HG03108 (cell line): Measurements from ENCODE around the gene GART.
"Not testable (repeated sequence)": the region's sequence is repeated elsewhere in the genome, so short reads cannot be mapped to it uniquely, and the experiment has no call there.

Source experiments
- ATAC-seq: cut with Tn5 transposase; IDR thresholded peaks from one replicate; pipeline ENCODE4 v1.9.1; 2021; ENCODE audit warnings: moderate library complexity; ENCODE audit not compliant: unreplicated experiment

The GART gene

DNA sequence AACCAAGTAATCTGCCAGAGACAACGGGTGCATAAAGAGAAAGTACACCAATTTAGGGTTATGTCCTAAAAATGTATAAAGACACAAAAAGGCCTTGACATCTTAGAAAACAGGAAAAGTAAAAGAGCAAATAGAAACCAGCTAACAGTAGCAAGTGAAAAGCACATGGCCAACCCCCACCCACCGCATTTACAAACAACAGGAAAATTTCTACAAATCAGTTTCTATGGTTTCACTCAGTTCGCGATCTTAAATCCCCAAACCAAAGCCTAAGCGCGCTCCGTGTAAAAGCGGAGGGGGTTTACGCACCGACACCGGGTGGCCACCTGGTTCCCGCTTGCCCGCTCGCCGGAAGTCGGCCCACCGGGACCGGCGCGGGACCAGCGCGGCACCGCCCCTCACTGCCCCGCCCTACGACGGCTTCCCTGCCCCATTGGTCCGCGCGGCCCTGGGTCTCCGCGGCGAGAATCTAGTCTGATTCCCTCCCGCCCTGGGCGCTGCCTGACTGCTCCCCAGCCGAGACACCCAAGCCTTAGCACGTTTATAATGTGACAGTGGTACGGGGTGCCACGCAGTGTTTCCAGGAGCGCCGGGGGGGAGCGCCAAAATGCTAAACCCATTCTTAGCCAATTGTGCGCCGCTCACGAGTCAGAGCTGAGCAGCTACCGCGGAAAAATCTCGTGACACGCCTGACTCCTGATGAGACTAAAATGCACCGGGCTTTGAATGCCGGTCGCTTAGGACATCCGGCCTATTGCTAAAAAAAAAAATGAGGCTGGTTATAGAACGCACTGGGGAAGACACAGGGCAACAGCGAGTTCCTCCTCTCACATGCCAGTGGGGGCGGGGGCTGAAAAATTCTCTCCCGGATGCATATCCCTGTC, at the start of gene GART:
Gene GART (minus strand): TSS at position 362 of the 884 bp plus-strand sequence. CDS start 2,802 bp downstream, outside the sequence.
- peak; percentile 53 for ATAC-seq

DNA sequence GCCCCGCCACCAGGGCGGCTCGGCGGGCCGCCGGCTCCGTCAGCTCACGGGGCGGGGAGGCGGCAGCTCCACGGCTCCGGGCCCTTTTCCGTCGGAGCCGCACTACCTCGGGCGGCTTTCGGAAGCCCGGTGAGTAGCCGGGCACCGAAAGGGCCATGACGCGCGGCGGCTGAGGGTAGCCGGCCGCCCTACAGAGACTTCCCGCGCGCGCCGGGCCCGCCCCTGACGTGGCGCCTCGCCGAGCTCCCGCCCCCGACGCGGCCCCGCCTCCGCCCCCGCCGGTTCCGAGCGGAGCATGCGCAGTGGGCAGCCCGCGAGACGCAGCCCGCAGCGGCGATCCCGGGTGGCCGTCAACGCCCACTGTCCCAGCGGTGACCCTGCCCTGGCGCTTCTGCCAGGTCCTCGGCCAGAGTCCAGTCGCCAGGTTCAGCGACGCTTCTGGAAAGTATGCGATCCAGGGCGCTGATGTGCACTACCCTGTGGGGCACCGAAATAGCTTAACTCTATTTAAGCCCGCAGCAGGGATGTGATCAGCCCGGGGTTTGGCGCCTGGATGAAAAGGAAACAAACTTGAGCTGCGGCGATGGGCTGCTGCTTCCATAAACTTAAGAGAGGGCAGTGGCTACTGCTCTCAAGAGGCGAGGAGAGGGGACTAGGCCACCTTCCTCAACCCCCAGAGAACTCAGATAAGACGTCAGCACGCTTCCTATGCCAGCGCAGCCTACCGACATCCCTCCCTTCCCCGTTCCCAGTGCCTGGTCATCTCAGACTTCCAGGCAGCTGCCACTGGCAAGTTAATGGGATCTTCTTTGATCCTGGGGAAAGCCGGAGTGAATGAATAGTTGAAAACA, 46.8 kb upstream of the GART start, which contains the start of gene DONSON:
Gene DONSON (minus strand): TSS at position 200 of the 851 bp plus-strand sequence. CDS start 43 bp downstream, at position 157.
- ATAC-seq, result peak; percentile 94

DNA sequence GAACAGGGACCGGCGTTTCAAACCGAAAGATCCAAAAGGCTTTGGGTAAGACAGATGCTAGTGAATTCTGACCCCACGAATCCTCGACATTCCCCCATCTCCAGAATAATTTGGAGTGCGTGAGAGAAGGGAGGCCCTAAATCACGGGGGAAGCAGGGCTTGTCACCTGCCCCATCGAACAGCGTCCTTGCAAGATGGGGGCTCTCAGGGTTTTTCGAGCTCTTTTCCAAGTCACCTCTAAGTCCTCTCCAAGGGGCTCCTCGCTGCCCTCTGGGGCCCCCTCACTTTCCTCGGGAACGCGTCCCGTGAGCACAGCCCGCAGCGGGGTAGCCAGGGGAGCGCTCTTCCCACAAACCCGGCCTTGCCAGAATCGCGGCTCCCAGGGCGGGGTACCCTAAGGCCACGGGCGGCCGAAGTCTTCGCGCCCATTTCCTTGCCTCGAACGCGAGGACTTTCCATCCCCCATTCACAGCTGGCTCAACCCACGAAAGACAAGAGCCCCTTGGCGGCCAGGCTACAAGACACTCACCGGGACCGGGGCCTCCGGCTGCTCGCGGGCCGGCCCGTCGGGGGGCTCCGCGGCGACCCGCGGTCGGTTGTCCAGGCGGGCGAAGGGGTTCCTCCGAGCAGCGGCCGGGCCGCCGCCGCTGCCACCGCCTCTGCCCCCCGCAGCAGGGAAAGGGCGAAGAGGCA, 46.0 kb upstream of the GART start:
- ATAC-seq, result peak; percentile 7

DNA sequence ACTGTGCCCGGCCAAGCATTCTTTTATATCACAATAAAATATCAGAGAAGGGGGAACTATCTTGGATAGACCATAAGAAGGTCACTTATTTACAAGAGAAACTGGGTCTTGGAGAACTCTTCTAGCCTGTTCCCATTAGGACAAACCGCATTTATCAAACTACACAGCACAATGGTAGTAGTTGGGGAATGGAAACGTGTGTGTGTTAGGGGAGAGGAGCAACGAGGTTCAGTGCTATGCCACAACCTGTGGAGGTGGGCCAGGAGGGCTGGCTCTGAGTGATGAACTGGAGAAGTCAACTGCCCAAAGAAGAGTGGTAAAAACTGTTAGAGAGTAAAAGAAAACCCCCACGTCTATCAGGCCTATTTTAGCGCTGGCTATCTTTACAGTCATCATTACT, 45.0 kb upstream of the GART start:
- ATAC-seq, result no peak

DNA sequence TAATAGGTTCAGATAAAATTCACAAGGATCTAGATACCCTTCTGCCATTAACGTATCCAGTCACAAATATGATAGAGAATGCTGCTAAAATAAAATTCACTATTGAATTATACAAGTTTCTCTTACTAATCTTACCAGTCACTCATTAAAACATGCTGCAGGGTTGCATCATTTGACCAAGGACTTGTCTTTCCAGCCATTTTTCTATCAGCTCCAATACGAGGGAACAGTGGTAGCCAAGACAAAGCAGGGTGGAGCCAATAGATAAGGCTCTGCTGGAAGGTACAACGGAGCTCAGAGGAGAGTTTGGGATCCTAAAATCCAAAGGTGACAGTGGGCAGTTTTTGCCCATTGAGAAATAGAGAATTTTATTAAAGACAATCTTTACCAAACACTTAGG, 42.5 kb upstream of the GART start:
- no peak for ATAC-seq

DNA sequence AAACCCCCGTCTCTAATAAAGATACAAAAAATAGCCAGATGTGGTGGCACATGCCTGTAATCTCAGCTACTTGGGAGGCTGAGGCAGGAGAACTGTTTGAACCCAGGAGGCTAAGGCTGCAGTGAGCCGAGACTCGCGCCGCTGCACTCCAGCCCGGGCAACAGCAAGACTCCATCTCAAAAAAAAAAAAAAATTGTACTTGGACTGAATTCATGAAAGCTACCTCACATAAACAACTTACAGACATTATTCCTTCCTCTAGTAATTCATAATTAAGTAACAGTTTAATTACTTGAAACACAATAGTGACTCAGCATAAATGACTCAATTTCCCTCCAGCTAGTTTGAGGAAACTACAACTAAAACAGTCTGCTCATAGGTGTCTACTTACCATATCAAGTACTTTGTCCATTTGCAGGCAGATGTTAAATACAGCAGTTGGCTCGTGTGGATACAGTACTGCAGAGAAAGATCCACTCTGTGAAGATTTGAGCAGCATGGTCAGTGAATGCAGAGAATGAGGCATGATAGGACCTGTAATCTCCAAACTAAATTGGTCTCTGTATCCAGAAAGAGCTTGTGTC, 37.1 kb upstream of the GART start:
- no peak for ATAC-seq

DNA sequence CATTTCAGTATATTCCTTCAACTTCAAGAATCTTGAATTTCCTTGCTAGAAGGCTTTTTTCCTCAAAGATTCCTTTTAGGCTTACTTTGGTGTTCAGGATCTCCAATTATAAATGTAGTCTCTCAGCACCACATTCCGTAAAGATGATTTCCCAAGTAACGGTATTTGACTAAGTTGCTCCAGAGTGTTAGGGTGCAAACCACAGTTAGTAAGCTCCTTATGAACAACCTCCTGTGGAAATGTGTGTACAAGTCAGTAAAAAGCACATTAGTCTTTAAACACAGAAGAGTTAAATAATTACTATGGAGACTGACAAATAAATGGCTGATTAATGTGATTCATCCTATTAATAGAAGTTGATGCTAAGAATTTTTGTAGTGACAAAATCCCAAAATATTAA, 36.3 kb upstream of the GART start:
- ATAC-seq, result no peak

DNA sequence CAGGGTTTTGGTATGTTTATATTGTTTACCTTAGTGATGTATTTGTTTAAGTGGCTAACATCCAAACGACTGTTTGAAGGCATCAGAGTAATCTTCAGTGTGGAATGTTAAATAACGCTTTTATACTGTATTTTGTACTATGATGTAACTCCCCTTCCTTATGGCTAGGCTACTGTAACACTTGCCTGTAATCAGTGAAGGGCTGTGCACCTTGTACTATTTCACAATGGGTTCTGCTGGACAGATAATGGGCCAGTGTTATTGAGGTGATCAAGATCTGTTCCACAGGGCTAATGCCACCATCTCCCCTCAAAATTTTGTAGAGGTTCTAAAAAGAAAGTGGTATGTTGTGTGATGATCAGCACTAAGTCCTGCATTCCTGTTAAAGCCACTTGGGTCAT, 34.8 kb upstream of the GART start:
- ATAC-seq, result not testable (repeated sequence)

DNA sequence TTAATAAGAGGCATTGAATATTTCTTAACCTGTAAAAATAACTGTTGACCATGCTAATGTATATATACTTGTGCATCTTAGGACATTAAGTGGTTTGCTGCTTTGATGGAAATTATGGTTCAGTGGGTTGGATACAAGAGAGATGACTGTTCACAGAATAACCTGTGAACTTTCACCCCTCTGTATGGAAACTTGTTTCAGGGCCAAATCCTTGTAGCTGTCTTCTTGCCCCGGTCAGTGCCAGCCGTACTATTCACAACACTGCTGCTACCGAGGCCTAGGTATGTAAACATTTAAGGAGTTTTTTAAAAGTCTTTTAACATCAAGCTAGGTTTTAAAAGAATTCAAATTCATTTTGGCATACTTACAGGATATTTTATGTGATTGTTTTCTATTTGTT, 30.4 kb upstream of the GART start:
- ATAC-seq, result no peak

DNA sequence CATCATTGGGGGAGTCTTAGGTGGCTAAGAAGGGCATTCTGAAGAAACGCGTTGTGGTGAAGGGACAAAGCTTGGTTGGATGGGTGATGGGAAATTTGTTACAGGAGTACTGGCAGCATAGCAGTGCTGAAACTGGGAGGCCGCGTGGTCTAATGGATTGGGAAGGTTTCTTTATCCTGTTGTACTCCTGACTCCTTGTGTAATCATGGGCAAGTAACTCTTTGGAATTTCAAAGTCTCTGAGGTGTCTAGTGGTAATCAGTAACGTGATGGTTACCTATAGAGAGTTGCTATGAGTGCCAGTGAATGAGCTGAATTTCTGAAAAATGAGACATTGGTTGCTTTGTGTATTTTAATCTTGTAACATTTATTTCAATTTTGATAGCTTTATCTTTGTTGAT, 28.1 kb upstream of the GART start:
- ATAC-seq, result no peak

DNA sequence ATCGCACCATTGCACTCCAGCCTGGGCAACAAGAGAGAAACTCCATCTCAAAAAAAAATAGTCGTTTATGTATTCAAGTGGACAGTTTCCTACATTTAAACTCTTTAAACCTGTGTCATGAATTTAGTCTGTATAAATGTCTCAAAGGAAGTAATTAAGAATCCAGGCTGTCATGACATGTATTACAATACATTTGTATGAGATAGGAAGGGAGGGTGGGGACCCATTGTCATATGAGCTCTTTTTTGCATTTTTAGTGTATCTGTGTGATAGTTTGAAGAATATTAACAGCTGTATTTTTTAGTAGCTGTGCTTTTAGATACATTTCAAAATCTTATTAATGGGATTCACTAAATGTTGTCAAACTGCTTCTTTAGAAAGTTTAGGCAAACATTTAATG, 26.5 kb upstream of the GART start:
- no peak for ATAC-seq

DNA sequence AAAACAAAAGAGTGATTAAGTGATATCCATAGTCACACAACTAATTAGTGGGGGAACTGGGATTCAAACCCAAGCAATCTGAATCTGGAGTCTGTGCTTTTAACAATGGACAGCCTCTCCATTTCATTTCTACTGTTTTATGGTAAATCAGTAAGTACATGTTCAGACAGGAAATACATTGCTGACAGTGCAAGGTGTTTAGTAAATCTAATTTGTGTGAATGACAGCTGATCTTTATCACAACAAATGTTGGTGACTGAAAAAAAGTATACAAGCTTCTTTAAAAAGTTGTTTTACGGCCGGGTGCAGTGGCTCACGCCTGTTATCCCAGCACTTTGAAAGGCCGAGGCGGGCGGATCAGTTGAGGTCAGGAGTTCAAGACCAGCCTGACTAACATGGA, 26.0 kb upstream of the GART start:
- ATAC-seq, result no peak

DNA sequence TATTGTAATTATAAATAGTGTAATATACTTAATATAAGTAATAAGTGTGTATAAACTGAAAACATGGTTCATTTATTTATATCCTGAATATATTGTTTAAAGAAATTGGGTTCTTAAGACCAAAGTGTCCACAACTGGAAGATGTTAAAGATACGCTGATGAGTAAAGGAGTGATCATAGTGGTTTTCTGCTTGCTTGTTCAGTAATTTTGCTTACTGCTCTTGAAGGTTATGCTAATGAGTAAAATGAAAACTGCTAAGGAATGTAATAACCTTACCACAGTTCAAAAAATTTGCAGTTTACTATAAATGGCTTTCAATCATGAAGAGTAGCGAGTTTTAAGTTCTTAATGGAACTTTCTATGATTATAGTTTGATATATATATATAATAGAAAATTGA, 24.6 kb upstream of the GART start:
- no peak for ATAC-seq

DNA sequence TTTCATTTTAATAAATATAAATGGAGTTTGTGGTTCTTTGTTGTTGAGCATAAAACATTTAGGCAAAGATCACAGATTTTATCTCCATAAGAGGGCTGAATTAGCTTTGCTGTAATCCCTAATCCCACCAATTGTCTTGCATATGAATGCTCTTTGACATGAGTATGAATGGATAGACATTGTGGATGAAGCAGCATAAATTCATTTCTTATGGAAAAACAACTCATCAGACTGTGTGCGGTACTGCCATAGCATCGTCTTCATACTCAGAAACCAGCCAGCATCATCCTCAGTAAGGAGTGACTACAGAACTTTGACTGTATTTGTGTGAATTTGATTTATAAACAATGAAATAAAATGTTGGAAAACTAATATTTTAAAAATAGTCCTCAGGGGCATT, 20.5 kb upstream of the GART start:
- ATAC-seq, result no peak

DNA sequence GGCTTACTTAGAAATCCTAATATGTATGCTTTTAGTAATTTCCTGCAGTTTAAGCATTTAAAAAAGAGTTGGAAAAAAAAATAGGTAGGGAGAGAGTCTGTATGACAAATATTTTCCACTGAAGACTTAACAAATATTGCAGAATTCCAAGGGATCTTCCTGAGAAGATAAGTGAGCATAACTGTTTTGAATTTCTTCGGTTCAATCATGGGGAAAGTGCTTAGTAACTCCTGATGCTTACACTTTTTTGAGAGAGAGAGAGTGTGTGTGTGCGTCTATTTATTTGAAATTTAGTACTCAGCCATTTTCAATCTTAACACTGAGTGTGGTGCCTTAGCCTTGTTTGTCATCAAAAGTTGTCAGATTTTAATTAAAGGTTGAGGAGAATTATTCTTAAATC, 19.5 kb upstream of the GART start:
- no peak for ATAC-seq

DNA sequence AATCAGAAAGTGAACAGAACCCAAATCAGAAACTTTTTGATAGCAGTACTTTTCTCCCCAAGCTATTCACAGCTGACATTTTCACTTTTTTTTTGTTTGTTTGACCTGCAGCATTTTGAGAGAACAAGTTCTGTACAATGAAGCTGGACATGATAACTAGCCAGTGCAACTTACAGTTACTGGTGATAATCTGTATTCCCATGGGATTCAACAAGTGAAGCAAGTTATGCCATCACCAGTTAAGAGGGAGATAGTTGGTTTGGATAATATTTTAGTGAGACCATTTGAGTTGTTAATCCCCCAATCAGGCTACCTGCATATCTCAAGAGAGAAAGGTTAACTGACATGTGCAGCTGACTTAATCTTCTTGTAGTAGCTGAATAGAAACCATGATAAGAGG, 19.0 kb upstream of the GART start:
- no peak for ATAC-seq

DNA sequence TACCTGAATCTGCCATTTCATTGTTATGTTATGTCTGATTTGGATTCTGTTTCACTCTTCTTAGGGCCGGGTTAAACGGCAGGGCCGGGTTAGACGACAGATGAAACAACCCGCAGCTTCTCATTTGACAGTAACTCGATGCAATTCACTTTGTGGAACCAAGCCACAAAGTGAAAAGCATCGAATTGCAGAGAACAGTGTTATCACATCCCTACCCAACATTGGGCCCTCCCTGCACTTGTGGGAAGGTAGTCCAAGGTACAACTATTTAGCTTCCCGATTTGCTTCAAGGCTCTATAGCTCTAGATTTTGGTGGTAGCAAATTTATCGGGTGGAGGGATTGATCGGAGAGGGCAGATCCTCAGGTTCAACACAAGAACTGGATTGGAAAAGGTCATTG, 17.9 kb upstream of the GART start:
- no peak for ATAC-seq

DNA sequence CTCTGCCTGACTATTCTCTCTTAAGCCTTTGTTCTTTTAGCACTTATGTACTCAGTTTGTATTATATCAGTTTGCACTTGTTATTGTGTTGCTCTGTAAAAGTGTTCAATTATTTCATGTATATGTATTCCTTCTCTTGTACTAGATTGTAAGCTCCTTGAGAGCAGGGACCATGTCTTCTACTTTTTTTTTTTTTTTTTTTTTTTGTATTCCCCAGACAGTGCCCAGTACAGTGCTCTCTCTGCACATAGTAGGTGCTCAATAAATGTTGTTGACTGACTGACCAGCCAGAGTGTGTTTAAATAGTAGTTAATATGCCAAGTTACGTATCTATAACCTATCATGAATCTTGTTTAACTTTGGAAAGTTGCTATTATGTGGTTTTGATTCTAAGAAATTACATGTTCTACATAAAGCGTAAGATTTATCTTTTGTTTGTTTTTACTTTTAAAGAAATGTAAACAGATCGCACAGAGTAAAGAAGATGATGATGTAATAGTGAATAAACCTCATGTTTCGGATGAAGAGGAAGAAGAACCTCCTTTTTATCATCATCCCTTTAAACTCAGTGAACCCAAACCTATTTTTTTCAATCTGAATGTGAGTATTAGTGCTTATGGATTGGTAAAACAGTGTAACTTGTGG, 17.0 kb upstream of the GART start:
- ATAC-seq, result no peak

DNA sequence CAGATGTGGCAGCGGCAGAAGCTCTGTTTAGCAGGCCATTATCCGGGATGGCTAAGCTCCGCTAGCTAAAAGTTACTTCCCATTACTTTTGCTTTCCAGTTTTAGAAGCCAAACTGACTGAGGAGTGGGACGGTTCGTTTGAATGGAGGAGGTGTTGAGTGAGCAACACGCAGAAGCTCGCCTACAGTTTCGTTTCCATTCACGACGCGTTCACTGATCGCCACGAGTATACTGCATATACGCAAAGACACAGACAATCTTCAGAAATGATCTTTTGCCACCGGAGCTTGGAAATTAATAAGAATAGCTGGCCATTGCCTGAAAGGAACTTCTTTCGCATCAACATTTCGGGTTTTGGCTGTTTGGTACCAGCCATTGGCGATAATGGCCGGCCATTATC, 15.5 kb upstream of the GART start:
- ATAC-seq, result no peak

DNA sequence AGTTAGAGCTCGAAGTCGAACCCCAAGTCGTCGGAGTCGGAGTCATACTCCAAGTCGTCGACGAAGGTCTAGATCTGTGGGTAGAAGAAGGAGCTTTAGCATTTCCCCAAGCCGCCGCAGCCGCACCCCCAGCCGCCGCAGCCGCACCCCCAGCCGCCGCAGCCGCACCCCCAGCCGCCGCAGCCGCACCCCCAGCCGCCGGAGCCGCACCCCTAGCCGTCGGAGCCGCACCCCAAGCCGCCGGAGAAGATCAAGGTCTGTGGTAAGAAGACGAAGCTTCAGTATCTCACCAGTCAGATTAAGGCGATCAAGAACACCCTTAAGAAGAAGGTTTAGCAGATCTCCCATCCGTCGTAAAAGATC, 13.0 kb upstream of the GART start:
- ATAC-seq, result no peak
